Cardiac septum (tissue), 1 donor: ENCODE results near the gene TLE1. TPM values are rescaled to one million over a fixed set of nuclear protein-coding genes. Genes with fewer than 3 reads are reported as not detected.

ENCODE experiments used
- DNase-seq: peaks from one replicate; pipeline ENCODE4 v3.0.0-alpha.2; 2020; ENCODE audit warnings: low spot score
- intact Hi-C: fragments of 100-400 bp; cut with DNase I; formaldehyde crosslinking; loops from one replicate; pipeline ENCODE4 v1.14.0; 2022
- total RNA-seq: library from RNA; stranded (reverse); fragmentation: NEBNext Ultra II Directional; extraction: Animal tissue kit (Norgen Biotek cat#: 25700); gene quantifications from one replicate; pipeline ENCODE4 v1.2.1, GENCODE V29; 2021
- donor health status: DM: no; HTN: no; CAD: no.

TLE1 gene
- total RNA-seq, 1 donor from 2014 or later, result 9.8 TPM

DNA sequence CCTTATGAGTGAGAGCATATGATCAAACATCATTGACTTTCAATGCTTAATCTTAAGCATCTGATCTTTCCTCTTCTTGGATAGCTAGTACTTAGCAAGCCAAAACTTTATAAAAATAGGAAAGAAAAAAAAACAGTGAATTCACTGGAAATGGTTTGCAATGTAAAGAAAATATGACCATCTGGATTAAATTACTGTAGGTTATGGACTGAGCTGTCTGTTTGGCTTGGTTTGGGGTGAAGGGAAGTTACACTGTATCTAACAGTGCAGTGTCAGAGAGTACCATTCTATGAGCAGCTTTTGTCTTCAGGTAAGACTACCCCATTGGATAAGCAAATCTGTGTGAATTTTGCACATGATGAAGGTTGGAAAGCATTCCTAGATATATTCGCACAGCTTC is 151.4 kb downstream of the TLE1 start:
- intact Hi-C loops, result no loop called here
- DNase-seq, result no peak

DNA sequence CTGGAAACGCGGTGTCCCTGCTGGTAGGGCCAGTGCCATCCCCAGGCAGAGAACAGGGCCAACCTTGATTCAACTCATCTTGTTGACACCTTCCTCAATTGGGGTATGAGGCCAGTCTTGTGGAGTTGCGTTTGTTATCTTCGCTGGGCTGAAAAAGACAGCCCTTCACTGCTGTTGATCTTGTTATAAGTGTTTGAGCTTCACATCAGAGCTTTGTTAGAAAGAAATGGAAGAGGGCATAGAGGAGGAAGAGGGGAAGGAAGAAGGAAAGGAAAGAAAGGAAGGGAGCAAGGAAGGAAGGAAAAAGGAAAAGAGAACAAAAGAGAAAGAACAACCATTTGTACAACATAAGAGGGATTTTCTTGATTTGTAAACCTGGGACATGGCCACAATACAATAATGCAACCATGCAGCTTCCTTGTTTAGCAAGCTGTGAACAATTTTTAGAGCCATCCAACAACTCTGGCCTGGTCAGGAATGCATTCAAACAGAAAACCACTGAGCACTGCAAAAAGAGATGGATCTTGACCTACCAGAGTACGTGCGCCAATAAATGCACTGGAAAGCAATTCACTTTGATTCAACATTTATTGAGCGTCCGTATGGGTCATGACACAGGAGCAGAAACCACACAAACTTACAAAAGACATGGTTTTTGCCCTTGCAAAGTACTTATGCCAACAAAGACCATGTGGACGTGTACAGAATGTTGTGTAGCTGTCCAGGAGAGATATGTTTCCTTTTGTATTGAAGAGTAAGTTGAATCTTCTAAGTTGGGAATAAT is 152.9 kb downstream of the TLE1 start:
- intact Hi-C loops, result no loop called here
- no peak for DNase-seq

DNA sequence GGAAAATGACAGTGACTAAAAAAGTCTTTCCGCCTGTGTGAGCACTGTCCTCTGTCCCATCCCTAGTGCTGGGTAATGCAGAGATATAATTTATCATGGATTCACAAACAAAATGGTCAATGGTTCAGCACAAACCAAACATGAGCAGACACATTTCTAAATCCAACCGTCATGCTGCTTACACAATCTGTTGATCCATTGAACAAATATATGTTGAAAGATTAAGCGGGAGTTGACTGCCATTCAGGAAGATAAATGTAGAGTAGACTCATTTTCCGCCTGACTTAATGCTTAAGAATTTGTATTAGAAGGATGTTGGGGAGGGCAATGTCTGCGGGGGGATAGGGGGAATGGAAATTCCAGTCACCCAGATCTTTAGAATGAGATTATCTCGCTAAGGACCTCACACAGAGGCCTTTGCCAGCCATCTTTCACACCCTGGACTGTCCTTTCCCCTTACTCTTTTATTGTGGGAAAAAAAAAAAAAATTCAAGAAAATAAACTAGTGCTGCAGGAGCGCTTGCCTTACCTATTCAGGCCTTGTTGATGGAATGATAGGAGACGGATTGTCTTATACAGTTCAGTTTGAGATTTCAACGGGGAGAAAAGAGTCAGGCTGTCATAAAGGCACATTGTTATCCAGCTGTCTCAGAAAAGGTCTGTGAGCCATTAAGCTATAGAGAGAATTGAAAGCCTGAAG is 153.7 kb downstream of the TLE1 start:
- intact Hi-C loops, result no loop called here
- no peak for DNase-seq

DNA sequence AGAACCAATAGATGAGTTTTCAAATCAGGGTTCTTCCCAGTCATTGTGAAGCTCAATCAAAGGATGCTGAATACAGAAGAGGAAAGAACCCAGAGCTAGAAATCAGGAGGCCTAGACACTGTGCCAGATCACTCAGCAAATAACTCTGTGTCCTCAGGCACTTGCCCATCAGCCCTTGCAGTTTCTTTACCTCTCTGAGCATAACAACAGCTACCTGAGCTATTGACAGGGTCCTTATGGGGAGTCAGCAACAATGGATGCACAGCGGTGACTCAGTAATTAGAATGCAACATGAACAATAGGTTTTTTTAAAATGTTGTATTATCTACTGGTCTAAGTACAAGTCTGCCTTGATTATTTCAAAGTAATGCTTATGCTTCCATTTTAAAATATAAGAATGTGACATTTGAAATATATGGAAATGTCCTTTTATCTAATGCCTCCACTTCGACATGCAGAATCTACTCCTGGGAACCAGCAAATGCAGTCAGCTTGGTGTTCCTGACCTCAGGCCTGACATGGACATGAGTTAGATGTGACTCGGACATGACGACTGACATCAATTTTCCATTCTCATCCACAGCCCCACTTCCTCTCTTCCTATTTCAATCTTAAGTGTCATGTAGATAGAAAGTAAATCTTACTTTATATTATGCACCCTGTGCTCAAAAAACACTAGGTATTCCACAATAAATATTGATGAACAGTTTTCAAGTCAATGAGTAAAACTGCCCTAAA is 155.0 kb downstream of the TLE1 start:
- intact Hi-C loops, result no loop called here
- DNase-seq, result no peak

Other genes starting within 250 kb of the TLE1 start
- not detected for gene SPATA31D4, start 238.9 kb upstream of the TLE1 start, total RNA-seq